Spleen (tissue), 13 donors: ENCODE results near the gene SAG. TPM values are rescaled to one million over a fixed set of nuclear protein-coding genes. Genes with fewer than 3 reads are reported as not detected.
A peak's percentile ranks its signal among the peaks of the same experiment; 100 is the strongest.

Experiments
- DNase-seq: peaks from one replicate; pipeline ENCODE4 v3.0.0-alpha.2; 2020
- H3K27ac ChIP-seq, 8 donors: fragments of 200-600 bp; sonication (generic) in 7 of 8; 1 replicate in 4 of 8; 2 replicates in 4 of 8; pipeline versions ENCODE4 v1.5.0 to v1.8.0; 2016 to 2021; ENCODE audit warnings: inconsistent platforms in 4 of 8, mild to moderate bottlenecking in 4 of 8, moderate library complexity in 1 of 8
- H3K27me3 ChIP-seq, 7 donors: fragments of 200-600 bp; sonication (generic) in 6 of 7; replicated peaks in 1 of 7; 1 replicate in 4 of 7; 2 replicates in 3 of 7; pipeline versions ENCODE4 v1.5.0 to v1.8.0; 2016 to 2021; ENCODE audit warnings: inconsistent platforms in 3 of 7, mild to moderate bottlenecking in 1 of 7
- H3K36me3 ChIP-seq, 6 donors: fragments of 200-600 bp; sonication (generic) in 5 of 6; 1 replicate in 4 of 6; 2 replicates in 2 of 6; pipeline versions ENCODE4 v1.5.0 to v1.8.0; 2016 to 2021; ENCODE audit warnings: inconsistent platforms in 2 of 6
- H3K4me1 ChIP-seq, 6 donors: fragments of 200-600 bp; sonication (generic) in 5 of 6; 1 replicate in 3 of 6; 2 replicates in 3 of 6; pipeline versions ENCODE4 v1.5.0 to v1.8.0; 2016 to 2021; ENCODE audit warnings: inconsistent platforms in 3 of 6
- H3K4me3 ChIP-seq, 8 donors: fragments of 200-600 bp; sonication (generic) in 7 of 8; 1 replicate in 4 of 8; 2 replicates in 4 of 8; pipeline versions ENCODE4 v1.5.0 to v1.8.0; 2016 to 2021; ENCODE audit warnings: inconsistent platforms in 4 of 8, mild to moderate bottlenecking in 4 of 8, moderate library complexity in 2 of 8
- H3K9me3 ChIP-seq, 8 donors: fragments of 200-600 bp; sonication (generic) in 7 of 8; 1 replicate in 4 of 8; 2 replicates in 4 of 8; pipeline versions ENCODE4 v1.5.0 to v1.8.0; 2016 to 2021; ENCODE audit warnings: inconsistent platforms in 4 of 8
- CTCF ChIP-seq, 11 experiments: fragments of 200-600 bp in 7 of 11; fragments of 450-650 bp in 4 of 11; sonication (generic) in 4 of 11; IDR thresholded peaks in 8 of 11; conservative IDR thresholded peaks in 3 of 11; 1 replicate in 7 of 11; 2 replicates in 4 of 11; pipeline versions ENCODE4 v1.4.0 to v1.8.0; 2016 to 2021; ENCODE audit warnings: antibody characterized with exemption in 11 of 11, inconsistent platforms in 4 of 11, mild to moderate bottlenecking in 1 of 11
- POLR2A ChIP-seq, 3 donors: fragments of 450-650 bp; IDR thresholded peaks; one replicate each; pipeline ENCODE4 v1.5.1; 2017; ENCODE audit warnings: antibody characterized with exemption in 3 of 3, mild to moderate bottlenecking in 1 of 3
- POLR2AphosphoS5 ChIP-seq, 3 donors: sonication (generic); formaldehyde crosslinking; IDR thresholded peaks; one replicate each; pipeline ENCODE4 v1.5.1; 2017; ENCODE audit warnings: antibody characterized with exemption in 3 of 3
- WGBS, 5 donors: extraction: QIAGEN DNeasy Blood & Tissue Kit in 3 of 5; methylation state at CpG; one replicate each; pipeline versions ENCODE4 v1.1.5 to v1.1.7; 2013 to 2018; 5-methylcytosine and 5-hydroxymethylcytosine counted together
- intact Hi-C: fragments of 100-400 bp; cut with DNase I; formaldehyde crosslinking; loops from one replicate; pipeline ENCODE4 v1.15.0; 2023; ENCODE audit warnings: low total_unique reads
- long read RNA-seq, 2 donors: transcript quantifications; one replicate each; lab custom pipeline, GENCODE V29; 2026
- polyA plus RNA-seq, 3 donors: library from polyadenylated mRNA; stranded (reverse); fragments of 200-250 nt; gene quantifications; one replicate each; pipeline ENCODE4 v1.2.1, GENCODE V29; 2013
- total RNA-seq, 7 donors: library from RNA; depleted of rRNA in 3 of 7; stranded (reverse); fragments of >200 nt in 3 of 7; fragmentation: NEBNext Ultra II Directional in 4 of 7; extraction: Animal tissue kit (Norgen Biotek cat#: 25700) in 4 of 7; gene quantifications; one replicate each; pipeline versions ENCODE4 v1.1.0 to v1.2.1, GENCODE V29; 2016 to 2021
- donor health status: healthy with polysubstance abuse.
- donor health status: DM: no; HTN: no; CAD: no; lungs with moderate emphysema.
- donor health status: DM: no; HTN: no; CAD: no.
- donor health status: Bipolar disorder and iron deficiency.
- donor health status: healthy.
- donor health status: DM: no; HTN: no; CAD: no.
- donor health status: DM: yes; HTN: yes; CAD: no.

Gene SAG
- total RNA-seq (under 1 TPM in 2 of 7 donors, not detected in 5; 0.09 to 0.20 TPM), polyA plus RNA-seq (not detected)
- long read RNA-seq, donor 1 = 0 reads
- long read RNA-seq, donor 2 = 0 reads

GRCh38 chr2:233307565-233307964 lies at the start of gene SAG:
Gene SAG, plus strand, starts transcription at chr2:233307816. Its CDS starts 1,374 bp downstream, at chr2:233309190.
- Histone ChIP-seq H3K4me1 (peaks cover 0 to 14% (median 0%) of the 10 kb centered on the region in 6 donors), H3K27me3 (no peaks in the 10 kb centered on the region), H3K9me3 (no peaks in the 10 kb centered on the region), H3K4me3 (no peak within 1 kb of the TSS), H3K27ac (no peak within 1 kb of the TSS), H3K36me3 (no peaks in the 10 kb centered on the region)
- TF ChIP-seq CTCF (IDR thresholded peaks at IDR 0.05 in 8 of 11, conservative IDR thresholded peaks at IDR 0.05 in 3 of 11) (no peak), POLR2A (IDR thresholded peaks at IDR 0.05) (no peak), POLR2AphosphoS5 (IDR thresholded peaks at IDR 0.05) (no peak)
- intact Hi-C loops = no loop called here
- WGBS, 5 donors = 75 to 91% (median 83%) methylated on average over 7 of the region's 7 CpGs
- DNase-seq = no peak

- Histone ChIP-seq H3K27ac (no peak overlapping the region), H3K9me3 (no peaks in the 10 kb centered on the region), H3K4me1 (peaks cover 15 to 99% (median 29%) of the 10 kb centered on the region in 6 donors), H3K36me3 (peaks cover 0 to 98% (median 66%) of the 10 kb centered on the region in 6 donors), H3K4me3 (no peak overlapping the region), H3K27me3 (no peaks in the 10 kb centered on the region)
- 91 to 98% (median 98%) methylated on average over 2 of the region's 2 CpGs for WGBS, 5 donors
- no peak for DNase-seq
- intact Hi-C loops = loop anchor here (10.0 kb wide), 1 partner anchor 203 kb away; no protein-coding TSS in a partner anchor
- no peak for TF ChIP-seq POLR2A (IDR thresholded peaks at IDR 0.05)
These were observed 49.4 kb upstream of the SAG start for GRCh38 chr2:233258211-233258610.

- no peaks in the 10 kb centered on the region for H3K27me3 ChIP-seq
- no peaks in the 10 kb centered on the region for H3K9me3 ChIP-seq
- H3K36me3 ChIP-seq = peaks cover 0 to 100% (median 81%) of the 10 kb centered on the region in 6 donors
- H3K4me1 ChIP-seq = peaks cover 0 to 85% (median 14%) of the 10 kb centered on the region in 6 donors
- DNase-seq = no peak
- WGBS, 5 donors = 77 to 93% (median 84%) methylated on average over 1 of the region's 1 CpG
- intact Hi-C loops = loop anchor here (10.0 kb wide), 1 partner anchor 205 kb away; no protein-coding TSS in a partner anchor
- no peak overlapping the region for H3K27ac ChIP-seq
- TF ChIP-seq POLR2AphosphoS5 (IDR thresholded peaks at IDR 0.05) (no peak), POLR2A (IDR thresholded peaks at IDR 0.05) (no peak), CTCF (IDR thresholded peaks at IDR 0.05 in 8 of 11, conservative IDR thresholded peaks at IDR 0.05 in 3 of 11) (no peak)
- no peak overlapping the region for H3K4me3 ChIP-seq
These were observed 47.9 kb upstream of the SAG start for GRCh38 chr2:233259730-233260129.

GRCh38 chr2:233260661-233261060 lies 47.0 kb upstream of the SAG start:
- H3K27ac ChIP-seq = no peak overlapping the region
- intact Hi-C loops = no loop called here
- H3K27me3 ChIP-seq = no peaks in the 10 kb centered on the region
- H3K4me3 ChIP-seq = no peak overlapping the region
- peaks cover 0 to 76% (median 6%) of the 10 kb centered on the region in 6 donors for H3K4me1 ChIP-seq
- peaks cover 0 to 100% (median 90%) of the 10 kb centered on the region in 6 donors for H3K36me3 ChIP-seq
- H3K9me3 ChIP-seq = no peaks in the 10 kb centered on the region
- TF ChIP-seq CTCF (IDR thresholded peaks at IDR 0.05 in 8 of 11, conservative IDR thresholded peaks at IDR 0.05 in 3 of 11) = no peak
- TF ChIP-seq POLR2A (IDR thresholded peaks at IDR 0.05) = no peak
- TF ChIP-seq POLR2AphosphoS5 (IDR thresholded peaks at IDR 0.05) = peak in 1 of 3 donors; percentile 20
- no peak for DNase-seq
- WGBS, 5 donors = 93 to 96% (median 94%) methylated on average over 5 of the region's 5 CpGs
